Gastrocnemius medialis (tissue), 4 donors: ENCODE data around the gene PLXND1. TPM values are rescaled to one million over a fixed set of nuclear protein-coding genes. Genes with fewer than 3 reads are reported as not detected.

ENCODE experiments used
- ATAC-seq, 2 donors: fragments of 150-250 bp; one replicate each; pipeline ENCODE4 v1.9.1; 2016
- DNase-seq, 2 donors: peaks; one replicate each; pipeline ENCODE4 v3.0.0-alpha.2; 2019
- H3K27ac ChIP-seq, 4 donors: fragments of 200-600 bp; sonication (generic); 1 replicate in 1 of 4; 2 replicates in 3 of 4; pipeline ENCODE4 v1.5.1; 2016 to 2018; ENCODE audit warnings: mild to moderate bottlenecking in 2 of 4, moderate library complexity in 1 of 4
- H3K27me3 ChIP-seq, 3 donors: fragments of 200-600 bp; sonication (generic) in 2 of 3; 1 replicate in 1 of 3; 2 replicates in 2 of 3; pipeline versions ENCODE4 v1.5.1 to v1.6.0; 2016 to 2019; ENCODE audit warnings: mild to moderate bottlenecking in 1 of 3, moderate library complexity in 1 of 3
- H3K36me3 ChIP-seq, 2 donors: fragments of 200-600 bp; sonication (generic) in 1 of 2; one replicate each; pipeline ENCODE4 v1.5.1; 2017 to 2018
- H3K4me1 ChIP-seq, 2 donors: fragments of 200-600 bp; sonication (generic) in 1 of 2; one replicate each; pipeline ENCODE4 v1.5.1; 2016 to 2017; ENCODE audit warnings: mild to moderate bottlenecking in 2 of 2
- H3K4me3 ChIP-seq, 4 donors: fragments of 200-600 bp; sonication (generic) in 3 of 4; 1 replicate in 1 of 4; 2 replicates in 3 of 4; pipeline ENCODE4 v1.5.1; 2016 to 2019; ENCODE audit warnings: mild to moderate bottlenecking in 2 of 4
- H3K9me3 ChIP-seq, 3 donors: fragments of 200-600 bp; sonication (generic) in 2 of 3; 1 replicate in 1 of 3; 2 replicates in 2 of 3; pipeline ENCODE4 v1.5.1; 2016 to 2019
- CTCF ChIP-seq, 5 experiments: fragments of 450-650 bp in 3 of 5; fragments of 200-600 bp in 2 of 5; sonication (generic) in 2 of 5; IDR thresholded peaks in 4 of 5; conservative IDR thresholded peaks in 1 of 5; 1 replicate in 4 of 5; 2 replicates in 1 of 5; pipeline ENCODE4 v1.5.1; 2016 to 2019; ENCODE audit warnings: antibody characterized with exemption in 5 of 5, mild to moderate bottlenecking in 3 of 5, moderate library complexity in 3 of 5
- POLR2A ChIP-seq, 2 donors: fragments of 450-650 bp; IDR thresholded peaks; one replicate each; pipeline ENCODE4 v1.6.1; 2017; ENCODE audit warnings: antibody characterized with exemption in 2 of 2, mild to moderate bottlenecking in 2 of 2, moderate library complexity in 2 of 2
- in situ Hi-C, 4 donors: fragments of 200-750 bp; cut with MboI; loops; one replicate each; pipeline versions ENCODE4 v1.15.0 to v1.8.0; 2017; ENCODE audit warnings: low sequenced_read_pairs in 4 of 4
- intact Hi-C: fragments of 100-400 bp; cut with DNase I; formaldehyde crosslinking; loops from one replicate; pipeline ENCODE4 v1.15.1; 2023; ENCODE audit warnings: low total_unique reads
- total RNA-seq, 4 donors: library from RNA; depleted of rRNA; stranded (reverse); fragments of >200 nt; gene quantifications; one replicate each; pipeline versions ENCODE4 v1.1.0 to v1.2.3, GENCODE V29; 2016

The PLXND1 gene
- total RNA-seq, 4 donors from 2014 or later: 15.7 to 70.9 (median 19.9) TPM

GRCh38 chr3:129602730-129603560 is 3.5 kb downstream of the PLXND1 start:
- intact Hi-C loops (no loop called here), in situ Hi-C loops (no loop called here)
- peak; percentile 52 to 75 for DNase-seq
- no peaks in the 10 kb centered on the region for H3K9me3 ChIP-seq
- H3K36me3 ChIP-seq: no peaks in the 10 kb centered on the region
- H3K27me3 ChIP-seq: peaks cover 0 to 15% (median 6%) of the 10 kb centered on the region in 3 donors
- peak; percentile 30 to 58 for ATAC-seq
- TF ChIP-seq CTCF (IDR thresholded peaks at IDR 0.05 in 4 of 5, conservative IDR thresholded peaks at IDR 0.05 in 1 of 5) (no peak), POLR2A (IDR thresholded peaks at IDR 0.05) (peak; percentile 13 to 14)
- H3K27ac ChIP-seq: peak overlapping the region; percentile 68 to 86 (median 81)
- peaks cover 45 to 51% of the 10 kb centered on the region in 2 donors for H3K4me1 ChIP-seq
- H3K4me3 ChIP-seq: peak overlapping the region; percentile 56 to 66 (median 60)

GRCh38 chr3:129602309-129602708 is 4.2 kb downstream of the PLXND1 start:
- Histone ChIP-seq H3K4me1 (peaks cover 48 to 51% of the 10 kb centered on the region in 2 donors), H3K36me3 (no peaks in the 10 kb centered on the region), H3K9me3 (no peaks in the 10 kb centered on the region), H3K27ac (peak overlapping the region; percentile 68 to 86 (median 81)), H3K27me3 (peaks cover 0 to 15% (median 6%) of the 10 kb centered on the region in 3 donors), H3K4me3 (peak overlapping the region in 3 of 4 donors; percentile 56 to 61 (median 58))
- intact Hi-C loops: no loop called here
- in situ Hi-C loops: no loop called here
- DNase-seq: no peak
- TF ChIP-seq POLR2A (IDR thresholded peaks at IDR 0.05): no peak
- no peak for TF ChIP-seq CTCF (IDR thresholded peaks at IDR 0.05 in 4 of 5, conservative IDR thresholded peaks at IDR 0.05 in 1 of 5)
- ATAC-seq: no peak

- Histone ChIP-seq H3K4me3 (peak overlapping the region in 2 of 4 donors; percentile 6 to 61), H3K27me3 (peaks cover 0 to 15% (median 6%) of the 10 kb centered on the region in 3 donors), H3K36me3 (no peaks in the 10 kb centered on the region), H3K9me3 (no peaks in the 10 kb centered on the region), H3K27ac (peak overlapping the region; percentile 68 to 86 (median 81)), H3K4me1 (peaks cover 53 to 56% of the 10 kb centered on the region in 2 donors)
- ATAC-seq (no peak), DNase-seq (no peak)
- intact Hi-C loops: no loop called here
- in situ Hi-C loops: no loop called here
- TF ChIP-seq POLR2A (IDR thresholded peaks at IDR 0.05) (no peak), CTCF (IDR thresholded peaks at IDR 0.05 in 4 of 5, conservative IDR thresholded peaks at IDR 0.05 in 1 of 5) (no peak)
These were observed 4.8 kb downstream of the PLXND1 start for GRCh38 chr3:129601713-129602112.

- in situ Hi-C loops (no loop called here), intact Hi-C loops (no loop called here)
- H3K27me3 ChIP-seq: peaks cover 0 to 7% (median 0%) of the 10 kb centered on the region in 3 donors
- H3K36me3 ChIP-seq: no peaks in the 10 kb centered on the region
- DNase-seq: no peak
- peak overlapping the region; percentile 68 to 86 (median 81) for H3K27ac ChIP-seq
- TF ChIP-seq CTCF (IDR thresholded peaks at IDR 0.05 in 4 of 5, conservative IDR thresholded peaks at IDR 0.05 in 1 of 5) (no peak), POLR2A (IDR thresholded peaks at IDR 0.05) (no peak)
- H3K4me1 ChIP-seq: peaks cover 60 to 68% of the 10 kb centered on the region in 2 donors
- no peak overlapping the region for H3K4me3 ChIP-seq
- no peaks in the 10 kb centered on the region for H3K9me3 ChIP-seq
- ATAC-seq: no peak
These were observed 6.1 kb downstream of the PLXND1 start for GRCh38 chr3:129600348-129600747.
